SK-N-SH treated with all-trans-retinoic acid at 6 μM for 48 hours (cell line): ENCODE measurements around the gene C3orf62.

Experiments
- ATAC-seq: fragments of 200-7000 bp; cut with Tn5 transposase; 3 replicates; pipeline ENCODE4 v1.9.1; 2020; ENCODE audit warnings: mild to moderate bottlenecking, moderate library complexity
- ARNTL ChIP-seq: fragments of 450-650 bp; formaldehyde crosslinking; IDR thresholded peaks from 2 replicates; pipeline ENCODE4 v1.5.0; 2020; ENCODE audit warnings: low read depth, mild to moderate bottlenecking, moderate library complexity, borderline replicate concordance
- BACH2 ChIP-seq: fragments of 250-450 bp; sonication (Bioruptor Pico); IDR thresholded peaks from 2 replicates; pipeline ENCODE4 v1.9.0; 2021; ENCODE audit warnings: mild to moderate bottlenecking, borderline replicate concordance
- ESRRG ChIP-seq: fragments of 250-450 bp; sonication (Bioruptor Pico); IDR thresholded peaks from 2 replicates; pipeline ENCODE4 v1.6.1; 2021; ENCODE audit warnings: mild to moderate bottlenecking
- GLIS3 ChIP-seq: fragments of 250-450 bp; sonication (Bioruptor Pico); IDR thresholded peaks from 2 replicates; pipeline ENCODE4 v1.5.0; 2020; ENCODE audit warnings: mild to moderate bottlenecking, moderate library complexity
- ISL1 ChIP-seq: fragments of 250-450 bp; sonication (Bioruptor Pico); IDR thresholded peaks from 2 replicates; pipeline ENCODE4 v2.1.2; 2022; ENCODE audit warnings: mild to moderate bottlenecking, moderate library complexity
- OSR1 ChIP-seq: fragments of 250-450 bp; sonication (Bioruptor Pico); IDR thresholded peaks from 2 replicates; pipeline ENCODE4 v1.8.0; 2022; ENCODE audit warnings: moderate library complexity, mild to moderate bottlenecking, inconsistent platforms
- PPARA ChIP-seq: fragments of 250-450 bp; sonication (Bioruptor Pico); IDR thresholded peaks from 2 replicates; pipeline ENCODE4 v1.5.0; 2020; ENCODE audit warnings: mild to moderate bottlenecking, borderline replicate concordance
- RARB ChIP-seq: fragments of 250-450 bp; sonication (Bioruptor Pico); IDR thresholded peaks from 2 replicates; pipeline ENCODE4 v1.8.0; 2021; ENCODE audit warnings: mild to moderate bottlenecking, moderate library complexity
- SNAI2 ChIP-seq: fragments of 250-450 bp; sonication (Bioruptor Pico); IDR thresholded peaks from 2 replicates; pipeline ENCODE4 v1.5.0; 2020; ENCODE audit warnings: mild to moderate bottlenecking, moderate library complexity
- TCF4 ChIP-seq: fragments of 250-450 bp; sonication (Bioruptor Pico); IDR thresholded peaks from 2 replicates; pipeline ENCODE4 v1.8.0; 2021; ENCODE audit warnings: mild to moderate bottlenecking, moderate library complexity, borderline replicate concordance
- ZC3H10 ChIP-seq: fragments of 250-450 bp; sonication (Bioruptor Pico); IDR thresholded peaks from 2 replicates; pipeline ENCODE4 v1.5.1; 2021; ENCODE audit warnings: mild to moderate bottlenecking, moderate library complexity
- ZFP30 ChIP-seq: fragments of 450-650 bp; formaldehyde crosslinking; IDR thresholded peaks from 2 replicates; pipeline ENCODE4 v1.5.0; 2022; ENCODE audit warnings: mild to moderate bottlenecking, moderate library complexity
- ZNF565 ChIP-seq: fragments of 450-650 bp; formaldehyde crosslinking; conservative IDR thresholded peaks from 2 replicates; pipeline ENCODE4 v1.5.0; 2020; ENCODE audit warnings: low read depth, mild to moderate bottlenecking, moderate library complexity
- ZNF70 ChIP-seq: fragments of 450-650 bp; formaldehyde crosslinking; IDR thresholded peaks from 2 replicates; pipeline ENCODE4 v1.5.0; 2020; ENCODE audit warnings: mild to moderate bottlenecking, moderate library complexity
- ZNF8 ChIP-seq: fragments of 450-650 bp; formaldehyde crosslinking; IDR thresholded peaks from 2 replicates; pipeline ENCODE4 v1.5.0; 2020; ENCODE audit warnings: mild to moderate bottlenecking, moderate library complexity
- TF ChIP-seq, protein P1 (sequence below): fragments of 250-450 bp; sonication (Bioruptor Pico); IDR thresholded peaks from 2 replicates; pipeline ENCODE4 v1.5.0; 2020; ENCODE audit warnings: mild to moderate bottlenecking, moderate library complexity
- TF ChIP-seq, protein P2 (sequence below): fragments of 250-450 bp; sonication (Bioruptor Pico); IDR thresholded peaks from 2 replicates; pipeline ENCODE4 v1.5.1; 2021; ENCODE audit warnings: mild to moderate bottlenecking, moderate library complexity
- TF ChIP-seq, protein P3 (sequence below): fragments of 250-450 bp; sonication (Bioruptor Pico); IDR thresholded peaks from 2 replicates; pipeline ENCODE4 v1.8.0; 2020; ENCODE audit warnings: mild to moderate bottlenecking, moderate library complexity, borderline replicate concordance
- TF ChIP-seq, protein P4 (sequence below): fragments of 250-450 bp; sonication (Bioruptor Pico); IDR thresholded peaks from 2 replicates; pipeline ENCODE4 v1.8.0; 2021; ENCODE audit warnings: low read depth, mild to moderate bottlenecking, moderate library complexity, borderline replicate concordance
- TF ChIP-seq, protein P5 (sequence below): fragments of 250-450 bp; sonication (Bioruptor Pico); IDR thresholded peaks from 2 replicates; pipeline ENCODE4 v1.5.1; 2020; ENCODE audit warnings: low read depth, mild to moderate bottlenecking, moderate library complexity

C3orf62 gene

GRCh38 chr3:49302613-49303012 is 25.6 kb upstream of the C3orf62 start (continued):
- TF ChIP-seq, protein P1, sequence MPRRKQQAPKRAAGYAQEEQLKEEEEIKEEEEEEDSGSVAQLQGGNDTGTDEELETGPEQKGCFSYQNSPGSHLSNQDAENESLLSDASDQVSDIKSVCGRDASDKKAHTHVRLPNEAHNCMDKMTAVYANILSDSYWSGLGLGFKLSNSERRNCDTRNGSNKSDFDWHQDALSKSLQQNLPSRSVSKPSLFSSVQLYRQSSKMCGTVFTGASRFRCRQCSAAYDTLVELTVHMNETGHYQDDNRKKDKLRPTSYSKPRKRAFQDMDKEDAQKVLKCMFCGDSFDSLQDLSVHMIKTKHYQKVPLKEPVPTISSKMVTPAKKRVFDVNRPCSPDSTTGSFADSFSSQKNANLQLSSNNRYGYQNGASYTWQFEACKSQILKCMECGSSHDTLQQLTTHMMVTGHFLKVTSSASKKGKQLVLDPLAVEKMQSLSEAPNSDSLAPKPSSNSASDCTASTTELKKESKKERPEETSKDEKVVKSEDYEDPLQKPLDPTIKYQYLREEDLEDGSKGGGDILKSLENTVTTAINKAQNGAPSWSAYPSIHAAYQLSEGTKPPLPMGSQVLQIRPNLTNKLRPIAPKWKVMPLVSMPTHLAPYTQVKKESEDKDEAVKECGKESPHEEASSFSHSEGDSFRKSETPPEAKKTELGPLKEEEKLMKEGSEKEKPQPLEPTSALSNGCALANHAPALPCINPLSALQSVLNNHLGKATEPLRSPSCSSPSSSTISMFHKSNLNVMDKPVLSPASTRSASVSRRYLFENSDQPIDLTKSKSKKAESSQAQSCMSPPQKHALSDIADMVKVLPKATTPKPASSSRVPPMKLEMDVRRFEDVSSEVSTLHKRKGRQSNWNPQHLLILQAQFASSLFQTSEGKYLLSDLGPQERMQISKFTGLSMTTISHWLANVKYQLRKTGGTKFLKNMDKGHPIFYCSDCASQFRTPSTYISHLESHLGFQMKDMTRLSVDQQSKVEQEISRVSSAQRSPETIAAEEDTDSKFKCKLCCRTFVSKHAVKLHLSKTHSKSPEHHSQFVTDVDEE (CRISPR knock-in tag), result no peak
- TF ChIP-seq, all 23 proteins: peak for 0

DNA sequence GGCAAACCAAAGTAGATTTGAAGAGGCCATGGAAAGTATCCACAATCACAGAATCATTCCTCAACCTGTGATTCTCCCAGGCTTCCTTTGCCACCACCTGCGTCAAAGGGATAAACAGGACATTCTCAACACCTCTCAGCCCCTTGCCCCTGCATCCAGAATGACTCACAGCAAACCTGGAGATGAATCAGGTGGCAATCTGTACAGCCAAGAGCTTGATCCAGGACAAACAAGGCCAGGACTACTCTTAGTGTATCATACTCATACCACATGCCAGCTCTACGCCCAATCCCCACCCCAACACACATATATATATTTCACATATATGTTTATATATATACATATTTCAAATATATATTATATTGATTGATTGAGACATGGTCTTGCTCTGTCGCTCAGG is 23.6 kb upstream of the C3orf62 start:
- TF ChIP-seq, protein P2, sequence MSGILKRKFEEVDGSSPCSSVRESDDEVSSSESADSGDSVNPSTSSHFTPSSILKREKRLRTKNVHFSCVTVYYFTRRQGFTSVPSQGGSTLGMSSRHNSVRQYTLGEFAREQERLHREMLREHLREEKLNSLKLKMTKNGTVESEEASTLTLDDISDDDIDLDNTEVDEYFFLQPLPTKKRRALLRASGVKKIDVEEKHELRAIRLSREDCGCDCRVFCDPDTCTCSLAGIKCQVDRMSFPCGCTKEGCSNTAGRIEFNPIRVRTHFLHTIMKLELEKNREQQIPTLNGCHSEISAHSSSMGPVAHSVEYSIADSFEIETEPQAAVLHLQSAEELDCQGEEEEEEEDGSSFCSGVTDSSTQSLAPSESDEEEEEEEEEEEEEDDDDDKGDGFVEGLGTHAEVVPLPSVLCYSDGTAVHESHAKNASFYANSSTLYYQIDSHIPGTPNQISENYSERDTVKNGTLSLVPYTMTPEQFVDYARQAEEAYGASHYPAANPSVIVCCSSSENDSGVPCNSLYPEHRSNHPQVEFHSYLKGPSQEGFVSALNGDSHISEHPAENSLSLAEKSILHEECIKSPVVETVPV, result no peak
- TF ChIP-seq, protein P3, sequence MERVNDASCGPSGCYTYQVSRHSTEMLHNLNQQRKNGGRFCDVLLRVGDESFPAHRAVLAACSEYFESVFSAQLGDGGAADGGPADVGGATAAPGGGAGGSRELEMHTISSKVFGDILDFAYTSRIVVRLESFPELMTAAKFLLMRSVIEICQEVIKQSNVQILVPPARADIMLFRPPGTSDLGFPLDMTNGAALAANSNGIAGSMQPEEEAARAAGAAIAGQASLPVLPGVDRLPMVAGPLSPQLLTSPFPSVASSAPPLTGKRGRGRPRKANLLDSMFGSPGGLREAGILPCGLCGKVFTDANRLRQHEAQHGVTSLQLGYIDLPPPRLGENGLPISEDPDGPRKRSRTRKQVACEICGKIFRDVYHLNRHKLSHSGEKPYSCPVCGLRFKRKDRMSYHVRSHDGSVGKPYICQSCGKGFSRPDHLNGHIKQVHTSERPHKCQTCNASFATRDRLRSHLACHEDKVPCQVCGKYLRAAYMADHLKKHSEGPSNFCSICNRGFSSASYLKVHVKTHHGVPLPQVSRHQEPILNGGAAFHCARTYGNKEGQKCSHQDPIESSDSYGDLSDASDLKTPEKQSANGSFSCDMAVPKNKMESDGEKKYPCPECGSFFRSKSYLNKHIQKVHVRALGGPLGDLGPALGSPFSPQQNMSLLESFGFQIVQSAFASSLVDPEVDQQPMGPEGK (CRISPR knock-in tag), result no peak
- no peak for TF ChIP-seq RARB (CRISPR knock-in tag)
- TF ChIP-seq PPARA (CRISPR knock-in tag), result no peak
- TF ChIP-seq SNAI2 (CRISPR knock-in tag), result no peak
- TF ChIP-seq OSR1 (CRISPR knock-in tag), result no peak
- TF ChIP-seq ZNF565 (CRISPR knock-in tag), result no peak
- no peak for TF ChIP-seq ZFP30 (CRISPR knock-in tag)
- no peak for ATAC-seq

DNA sequence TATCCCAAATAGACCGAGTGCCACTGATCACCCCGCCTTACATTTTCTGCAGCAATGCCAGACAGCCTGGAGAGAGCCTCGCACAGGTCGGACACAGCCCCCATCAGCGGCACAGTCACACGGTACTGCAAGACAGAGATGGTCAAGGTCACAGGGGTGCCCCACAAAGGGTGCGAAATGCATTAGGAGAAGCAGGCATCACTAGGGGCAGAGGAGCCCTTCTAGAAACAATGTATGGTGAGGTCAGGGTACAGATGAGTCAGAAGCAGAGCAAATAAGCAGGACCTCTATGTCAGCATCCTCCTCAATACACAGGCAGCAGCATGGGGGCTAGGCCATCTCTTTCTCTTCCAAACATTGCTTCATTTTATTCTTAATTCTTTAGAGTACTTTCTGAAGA is 21.5 kb upstream of the C3orf62 start:
- ATAC-seq, result no peak
- TF ChIP-seq, protein P4, sequence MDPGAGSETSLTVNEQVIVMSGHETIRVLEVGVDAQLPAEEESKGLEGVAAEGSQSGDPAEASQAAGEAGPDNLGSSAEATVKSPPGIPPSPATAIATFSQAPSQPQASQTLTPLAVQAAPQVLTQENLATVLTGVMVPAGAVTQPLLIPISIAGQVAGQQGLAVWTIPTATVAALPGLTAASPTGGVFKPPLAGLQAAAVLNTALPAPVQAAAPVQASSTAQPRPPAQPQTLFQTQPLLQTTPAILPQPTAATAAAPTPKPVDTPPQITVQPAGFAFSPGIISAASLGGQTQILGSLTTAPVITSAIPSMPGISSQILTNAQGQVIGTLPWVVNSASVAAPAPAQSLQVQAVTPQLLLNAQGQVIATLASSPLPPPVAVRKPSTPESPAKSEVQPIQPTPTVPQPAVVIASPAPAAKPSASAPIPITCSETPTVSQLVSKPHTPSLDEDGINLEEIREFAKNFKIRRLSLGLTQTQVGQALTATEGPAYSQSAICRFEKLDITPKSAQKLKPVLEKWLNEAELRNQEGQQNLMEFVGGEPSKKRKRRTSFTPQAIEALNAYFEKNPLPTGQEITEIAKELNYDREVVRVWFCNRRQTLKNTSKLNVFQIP (CRISPR knock-in tag), result no peak
- TF ChIP-seq ISL1 (no peak), OSR1 (CRISPR knock-in tag) (no peak), ZC3H10 (CRISPR knock-in tag) (no peak), ESRRG (CRISPR knock-in tag) (no peak), SNAI2 (CRISPR knock-in tag) (no peak), ZNF8 (CRISPR knock-in tag) (no peak)
- TF ChIP-seq, protein P5, sequence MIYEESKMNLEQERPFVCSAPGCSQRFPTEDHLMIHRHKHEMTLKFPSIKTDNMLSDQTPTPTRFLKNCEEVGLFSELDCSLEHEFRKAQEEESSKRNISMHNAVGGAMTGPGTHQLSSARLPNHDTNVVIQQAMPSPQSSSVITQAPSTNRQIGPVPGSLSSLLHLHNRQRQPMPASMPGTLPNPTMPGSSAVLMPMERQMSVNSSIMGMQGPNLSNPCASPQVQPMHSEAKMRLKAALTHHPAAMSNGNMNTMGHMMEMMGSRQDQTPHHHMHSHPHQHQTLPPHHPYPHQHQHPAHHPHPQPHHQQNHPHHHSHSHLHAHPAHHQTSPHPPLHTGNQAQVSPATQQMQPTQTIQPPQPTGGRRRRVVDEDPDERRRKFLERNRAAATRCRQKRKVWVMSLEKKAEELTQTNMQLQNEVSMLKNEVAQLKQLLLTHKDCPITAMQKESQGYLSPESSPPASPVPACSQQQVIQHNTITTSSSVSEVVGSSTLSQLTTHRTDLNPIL, result no peak
- TF ChIP-seq, protein P2, result no peak

DNA sequence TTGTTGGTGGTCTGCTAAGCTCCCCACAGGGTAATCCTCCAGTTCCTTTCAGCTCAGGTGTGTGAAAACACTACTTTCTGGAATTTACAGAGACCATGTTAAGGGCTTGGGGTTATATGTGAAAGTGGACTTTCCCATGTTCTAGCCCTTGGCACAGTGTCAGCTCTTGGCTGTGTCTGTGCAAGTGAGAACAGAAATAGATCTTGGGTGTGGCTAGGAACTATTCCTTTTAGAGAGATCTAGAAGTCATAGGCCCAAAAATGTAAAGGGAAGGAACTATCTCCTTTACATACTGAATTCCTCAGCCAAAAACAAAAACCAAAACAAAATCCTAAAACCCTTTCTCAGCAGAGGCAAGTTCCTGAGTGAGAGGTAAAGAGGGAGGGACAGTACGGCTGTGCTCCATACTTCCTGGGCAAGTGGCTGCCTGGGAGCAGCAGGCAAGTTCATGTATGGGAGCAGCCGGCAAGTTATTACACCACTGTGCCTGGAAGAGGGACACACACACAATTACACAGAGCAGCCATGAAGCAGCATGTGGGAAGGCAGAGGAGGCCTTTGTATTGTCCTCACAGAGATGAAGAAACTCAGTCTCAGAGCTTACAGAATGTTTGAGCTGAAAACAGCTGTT is 19.9 kb upstream of the C3orf62 start:
- ATAC-seq, result no peak
- TF ChIP-seq TCF4 (CRISPR knock-in tag), result no peak
- TF ChIP-seq ZNF70 (CRISPR knock-in tag), result no peak
- no peak for TF ChIP-seq PPARA (CRISPR knock-in tag)
- TF ChIP-seq ZNF8 (CRISPR knock-in tag), result no peak
- TF ChIP-seq, protein P3 (CRISPR knock-in tag), result no peak
- TF ChIP-seq GLIS3 (CRISPR knock-in tag), result no peak
- TF ChIP-seq ISL1, result no peak
- TF ChIP-seq ZC3H10 (CRISPR knock-in tag), result no peak
- no peak for TF ChIP-seq ARNTL (CRISPR knock-in tag)
- TF ChIP-seq RARB (CRISPR knock-in tag), result no peak
- no peak for TF ChIP-seq SNAI2 (CRISPR knock-in tag)
- no peak for TF ChIP-seq BACH2
- TF ChIP-seq, protein P4 (CRISPR knock-in tag), result no peak
- no peak for TF ChIP-seq ZFP30 (CRISPR knock-in tag)
